HG02884 (cell line): Measurements from ENCODE around the gene RDH13.
"Not testable (repeated sequence)": the region's sequence is repeated elsewhere in the genome, so short reads cannot be mapped to it uniquely, and the experiment has no call there.

Experiments
- ATAC-seq: cut with Tn5 transposase; IDR thresholded peaks from one replicate; pipeline ENCODE4 v1.9.1; 2021; ENCODE audit warnings: mild to moderate bottlenecking, moderate library complexity; ENCODE audit not compliant: unreplicated experiment

The RDH13 gene

GRCh38 chr19:55078996-55079395 lies 16.0 kb upstream of the RDH13 start:
- ATAC-seq, result no peak

GRCh38 chr19:55077106-55077505 lies 14.2 kb upstream of the RDH13 start:
- no peak for ATAC-seq

- no peak for ATAC-seq
These were observed 13.4 kb upstream of the RDH13 start for GRCh38 chr19:55076321-55076720.

- no peak for ATAC-seq
These were observed 12.5 kb upstream of the RDH13 start, which contains the start of gene EPS8L1 for GRCh38 chr19:55075371-55075998. EPS8L1 (plus strand) TSS chr19:55075869; CDS start chr19:55076445, 576 bp downstream.

GRCh38 chr19:55071913-55072312 lies 9.0 kb upstream of the RDH13 start:
- ATAC-seq, result no peak

- no peak for ATAC-seq
These were observed 8.2 kb upstream of the RDH13 start for GRCh38 chr19:55071129-55071502.

GRCh38 chr19:55070466-55071128 lies 7.6 kb upstream of the RDH13 start:
- no peak for ATAC-seq

GRCh38 chr19:55069865-55070197 lies 6.9 kb upstream of the RDH13 start:
- no peak for ATAC-seq

GRCh38 chr19:55068950-55069864 lies 6.3 kb upstream of the RDH13 start:
- no peak for ATAC-seq

GRCh38 chr19:55067869-55068268 lies 4.9 kb upstream of the RDH13 start:
- no peak for ATAC-seq

GRCh38 chr19:55066107-55066709 lies 3.3 kb upstream of the RDH13 start:
- no peak for ATAC-seq

GRCh38 chr19:55065516-55065915 lies 2.6 kb upstream of the RDH13 start:
- not testable (repeated sequence) for ATAC-seq

GRCh38 chr19:55063492-55063843 lies 520 bp upstream of the RDH13 start:
- ATAC-seq, result no peak

GRCh38 chr19:55060287-55060686 lies 2.7 kb downstream of the RDH13 start:
- not testable (repeated sequence) for ATAC-seq

- no peak for ATAC-seq
These were observed 4.0 kb downstream of the RDH13 start for GRCh38 chr19:55058781-55059610.

GRCh38 chr19:55056827-55057226 lies 6.1 kb downstream of the RDH13 start:
- no peak for ATAC-seq

GRCh38 chr19:55053735-55054134 lies 9.2 kb downstream of the RDH13 start:
- no peak for ATAC-seq

GRCh38 chr19:55050749-55051532 lies 12.0 kb downstream of the RDH13 start:
- ATAC-seq, result no peak

- no peak for ATAC-seq
These were observed 14.5 kb downstream of the RDH13 start for GRCh38 chr19:55048446-55048845.

- ATAC-seq, result no peak
These were observed 15.0 kb downstream of the RDH13 start for GRCh38 chr19:55047951-55048350.
